ENCODE measurements around the gene SNCG.
"Not testable (repeated sequence)": the region's sequence is repeated elsewhere in the genome, so short reads cannot be mapped to it uniquely, and the experiment has no call there.

Gene SNCG

DNA sequence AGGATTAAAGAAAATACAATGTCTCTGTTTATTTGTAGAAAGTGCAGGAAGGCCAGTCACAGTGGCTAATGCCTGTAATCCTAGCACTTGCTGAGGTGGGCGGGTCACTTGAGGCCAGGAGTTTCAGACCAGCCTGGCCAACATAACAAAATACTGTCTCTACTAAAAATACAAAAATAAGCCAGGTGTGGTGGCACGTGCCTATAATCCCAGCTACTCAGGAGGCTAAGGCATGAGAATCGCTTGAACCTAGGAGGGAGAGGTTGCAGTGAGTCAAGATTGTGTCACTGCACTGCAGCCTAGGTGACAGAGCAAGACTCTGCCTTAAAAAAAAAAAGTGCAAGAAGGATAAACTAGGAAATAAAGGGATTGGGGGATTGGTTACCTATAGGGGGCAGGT lies 20.1 kb downstream of the SNCG start:
- not testable (repeated sequence) for DNase-seq (ENCODE audit: low spot score)

DNA sequence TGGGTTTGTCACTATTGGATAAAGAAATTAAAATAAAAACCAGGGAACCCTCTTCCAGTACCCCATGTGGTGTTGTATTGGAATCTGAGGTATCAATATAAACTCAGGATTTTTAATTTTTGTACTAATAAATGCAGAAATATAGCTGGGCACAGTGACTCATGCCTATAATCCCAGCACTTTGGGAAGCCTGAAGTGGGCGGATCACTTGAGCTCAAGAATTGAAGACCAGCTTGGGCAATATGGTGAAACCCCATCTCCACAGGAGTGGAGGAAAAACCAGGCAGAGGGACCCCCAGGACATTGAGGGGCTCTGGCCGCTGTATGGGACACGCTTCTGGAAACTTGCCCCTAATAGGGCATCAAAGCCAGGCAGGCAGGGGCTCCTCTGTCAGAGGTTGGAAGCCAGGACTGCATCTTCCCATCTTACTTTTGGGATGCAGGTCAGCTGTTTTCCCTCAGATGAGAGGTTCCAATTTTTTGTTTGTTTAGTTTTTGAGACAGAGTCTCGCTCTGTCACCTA lies 21.0 kb downstream of the SNCG start:
- DNase-seq (ENCODE audit: low spot score): no peak

GRCh38 chr10:86979977-86980448 lies 21.6 kb downstream of the SNCG start:
- no peak for DNase-seq (ENCODE audit: low spot score)

- DNase-seq (ENCODE audit: low spot score): not testable (repeated sequence)
Observed at GRCh38 chr10:86981020-86981419, 22.6 kb downstream of the SNCG start.

DNA sequence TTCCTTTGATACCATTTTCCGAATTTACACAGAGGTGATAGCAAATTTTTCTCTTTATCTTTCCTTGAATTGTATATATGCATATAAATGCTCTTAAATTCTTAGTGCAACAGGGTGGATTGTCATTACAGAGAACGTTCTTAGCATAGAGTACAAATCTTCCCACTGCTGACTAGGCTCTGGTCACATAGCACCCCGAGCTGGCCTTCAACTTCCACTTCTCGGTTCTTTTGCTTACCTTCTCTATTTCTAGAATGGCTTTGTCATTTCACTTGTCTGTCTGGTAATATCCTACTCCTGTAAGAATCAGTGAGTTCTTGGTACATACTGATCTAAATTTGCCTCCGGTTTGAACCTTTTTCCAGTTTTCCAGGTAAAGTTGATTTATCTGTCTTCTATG lies 23.3 kb downstream of the SNCG start:
- DNase-seq (ENCODE audit: low spot score): no peak

GRCh38 chr10:86984498-86984897 lies 26.1 kb downstream of the SNCG start:
- DNase-seq (ENCODE audit: low spot score): not testable (repeated sequence)

DNA sequence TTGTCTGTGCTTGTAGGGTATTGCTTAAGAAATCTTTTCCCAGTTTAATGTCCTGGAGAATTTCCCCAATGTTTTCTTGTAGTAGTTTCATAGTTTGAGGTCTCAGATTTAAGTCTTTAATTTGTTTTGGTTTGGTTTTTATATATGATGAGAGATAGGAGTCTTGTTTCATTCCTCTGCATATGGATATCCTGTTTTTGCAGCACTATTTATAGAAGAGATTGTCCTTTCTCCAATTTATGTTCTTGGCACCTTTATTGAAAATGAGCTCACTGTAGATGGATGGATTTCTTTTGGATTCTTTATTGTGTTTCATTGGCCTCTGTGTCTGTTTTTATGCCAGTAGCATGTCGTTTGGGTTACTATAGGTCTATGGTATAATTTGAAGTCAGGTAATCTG lies 30.1 kb downstream of the SNCG start:
- DNase-seq (ENCODE audit: low spot score): no peak

DNA sequence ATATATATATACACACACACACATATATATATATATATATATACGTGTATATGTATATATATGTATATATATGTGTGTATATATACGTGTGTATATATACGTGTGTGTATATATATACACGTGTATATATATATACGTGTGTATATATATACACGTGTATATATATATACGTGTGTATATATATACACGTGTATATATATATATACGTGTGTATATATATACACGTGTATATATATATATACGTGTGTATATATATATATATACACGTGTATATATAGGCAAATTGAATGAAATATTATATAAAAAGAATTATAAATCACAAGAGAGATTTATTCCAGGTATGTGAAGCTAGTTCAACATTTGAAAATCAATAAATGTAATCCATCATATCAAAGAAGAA lies 33.0 kb downstream of the SNCG start:
- not testable (repeated sequence) for DNase-seq (ENCODE audit: low spot score)

DNA sequence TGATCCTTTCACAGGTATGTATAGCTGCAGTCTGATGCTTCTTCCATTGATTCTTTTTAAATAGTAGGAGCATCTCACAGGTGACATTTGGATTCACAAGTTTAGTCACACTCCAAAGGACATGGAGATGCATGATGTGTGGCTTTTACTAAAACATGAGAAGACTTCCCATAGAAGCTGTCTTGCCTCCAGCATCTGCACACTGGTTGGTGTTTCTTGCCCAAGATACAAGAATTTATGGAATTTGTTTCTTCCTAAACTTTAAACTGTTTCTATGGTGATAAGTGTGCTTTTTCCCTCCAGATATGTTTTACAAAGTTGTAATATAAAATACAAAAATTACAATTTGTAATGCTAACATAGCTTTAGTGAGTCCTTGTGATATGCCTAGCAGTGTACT lies 34.1 kb downstream of the SNCG start:
- no peak for DNase-seq (ENCODE audit: low spot score)

- no peak for DNase-seq (ENCODE audit: low spot score)
Observed at GRCh38 chr10:86992929-86993328, 34.5 kb downstream of the SNCG start.

GRCh38 chr10:86999802-87000403 lies 41.5 kb downstream of the SNCG start:
- not testable (repeated sequence) for DNase-seq (ENCODE audit: low spot score)

DNA sequence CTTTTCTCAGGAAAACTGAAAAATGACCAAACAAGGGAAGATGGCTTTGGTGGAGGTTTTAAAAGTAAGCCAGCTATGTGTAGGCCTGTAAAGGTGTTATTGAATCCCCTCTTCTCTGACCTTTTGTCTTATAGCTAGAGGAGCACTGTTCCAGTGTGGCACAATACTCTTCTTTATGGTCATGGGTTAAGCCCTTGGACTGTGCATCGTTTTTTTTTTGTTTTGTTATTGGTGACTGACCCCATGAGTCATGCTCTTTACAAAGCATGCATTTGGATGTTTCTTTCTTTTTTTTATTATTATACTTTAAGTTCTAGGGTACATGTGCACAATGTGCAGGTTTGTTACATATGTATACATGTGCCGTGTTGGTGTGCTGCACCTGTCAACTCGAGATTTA lies 42.1 kb downstream of the SNCG start:
- no peak for DNase-seq (ENCODE audit: low spot score)

GRCh38 chr10:87007124-87007523 lies 48.7 kb downstream of the SNCG start:
- DNase-seq (ENCODE audit: low spot score): not testable (repeated sequence)

GRCh38 chr10:87007674-87008073 lies 49.3 kb downstream of the SNCG start:
- not testable (repeated sequence) for DNase-seq (ENCODE audit: low spot score)

- DNase-seq (ENCODE audit: low spot score): not testable (repeated sequence)
Observed at GRCh38 chr10:87008303-87008702, 49.9 kb downstream of the SNCG start.

GRCh38 chr10:87009134-87009696 lies 50.8 kb downstream of the SNCG start:
- not testable (repeated sequence) for DNase-seq (ENCODE audit: low spot score)

Data from kidney capillary endothelial cell (primary cell).